ENCODE results near the gene ARMC3.

- TF ChIP-seq KAT7 (CRISPR knock-in tag; IDR thresholded peaks at IDR 0.05; ENCODE audit: borderline replicate concordance) (no peak), ZBTB33 (CRISPR knock-in tag; IDR thresholded peaks at IDR 0.05) (no peak), CTCF (IDR thresholded peaks at IDR 0.05 in 2 of 3, conservative IDR thresholded peaks at IDR 0.05 in 1 of 3; ENCODE audit: insufficient read depth in 2 of 3, low read depth in 1 of 3, low read length in 3 of 3) (no peak), ZNF518B (CRISPR knock-in tag; IDR thresholded peaks at IDR 0.05) (no peak), HDAC2 (IDR thresholded peaks at IDR 0.05) (no peak), CREB1 (IDR thresholded peaks at IDR 0.05) (no peak), CREB1 (CRISPR knock-in tag; IDR thresholded peaks at IDR 0.05) (no peak), HDAC1 (IDR thresholded peaks at IDR 0.05) (no peak), NR2F6 (CRISPR knock-in tag; IDR thresholded peaks at IDR 0.05) (no peak), RNF219 (CRISPR knock-in tag; IDR thresholded peaks at IDR 0.05) (no peak)
Observed at GRCh38 chr10:22900841-22901601, 26.8 kb upstream of the ARMC3 start.

All from K562 (cell line).